Vagina (tissue), 2 donors: ENCODE data around the gene EHBP1. TPM values are rescaled to one million over a fixed set of nuclear protein-coding genes. Genes with fewer than 3 reads are reported as not detected.

Source experiments
- DNase-seq, 2 donors: peaks; one replicate each; pipeline ENCODE4 v3.0.0-alpha.2; 2017; ENCODE audit errors: extremely low spot score in 2 of 2
- H3K27ac ChIP-seq: fragments of 200-600 bp; sonication (generic); one replicate; pipeline ENCODE4 v1.5.1; 2019
- H3K27me3 ChIP-seq: fragments of 200-600 bp; sonication (generic); one replicate; pipeline ENCODE4 v1.5.1; 2019
- H3K36me3 ChIP-seq, 2 donors: fragments of 200-600 bp; sonication (generic); one replicate each; pipeline ENCODE4 v1.5.1; 2017 to 2019
- H3K4me1 ChIP-seq: fragments of 200-600 bp; sonication (generic); one replicate; pipeline ENCODE4 v1.5.1; 2019
- H3K4me3 ChIP-seq, 2 donors: fragments of 200-600 bp; sonication (generic); 1 replicate in 1 of 2; 2 replicates in 1 of 2; pipeline ENCODE4 v1.5.1; 2016 to 2019
- H3K9me3 ChIP-seq: fragments of 200-600 bp; sonication (generic); one replicate; pipeline ENCODE4 v1.5.1; 2019
- CTCF ChIP-seq, 3 experiments: fragments of 450-650 bp in 2 of 3; fragments of 200-600 bp in 1 of 3; sonication (generic) in 1 of 3; IDR thresholded peaks; one replicate each; pipeline ENCODE4 v1.5.1; 2017 to 2019; ENCODE audit warnings: antibody characterized with exemption in 3 of 3, mild to moderate bottlenecking in 2 of 3, moderate library complexity in 2 of 3
- POLR2A ChIP-seq, 2 donors: fragments of 450-650 bp; IDR thresholded peaks; one replicate each; pipeline ENCODE4 v1.6.1; 2017; ENCODE audit warnings: antibody characterized with exemption in 2 of 2, mild to moderate bottlenecking in 2 of 2, moderate library complexity in 2 of 2
- POLR2AphosphoS5 ChIP-seq, 2 donors: sonication (generic); formaldehyde crosslinking; IDR thresholded peaks; one replicate each; pipeline ENCODE4 v1.9.0; 2017; ENCODE audit warnings: antibody characterized with exemption in 2 of 2, mild to moderate bottlenecking in 2 of 2, low read depth in 1 of 2; ENCODE audit not compliant: insufficient read depth in 1 of 2
- intact Hi-C: fragments of 100-400 bp; cut with DNase I; formaldehyde crosslinking; loops from one replicate; pipeline ENCODE4 v1.15.1; 2023
- total RNA-seq: library from RNA; depleted of rRNA; stranded (reverse); fragments of >200 nt; gene quantifications from one replicate; pipeline ENCODE4 v1.2.3, GENCODE V29; 2016

Gene EHBP1
- total RNA-seq, 1 donor from 2014 or later, result 97.7 TPM

GRCh38 chr2:62727876-62728566 is 22.5 kb downstream of the EHBP1 start:
- Histone ChIP-seq H3K36me3 (no peaks in the 10 kb centered on the region), H3K4me3 (no peak overlapping the region), H3K27ac (no peak overlapping the region), H3K4me1 (peaks cover 22% of the 10 kb centered on the region), H3K27me3 (no peaks in the 10 kb centered on the region), H3K9me3 (peaks cover 5% of the 10 kb centered on the region)
- intact Hi-C loops, result no loop called here
- TF ChIP-seq POLR2AphosphoS5 (IDR thresholded peaks at IDR 0.05; ENCODE audit: insufficient read depth in 1 of 2, low read depth in 1 of 2) (no peak), POLR2A (IDR thresholded peaks at IDR 0.05) (no peak), CTCF (IDR thresholded peaks at IDR 0.05) (no peak)
- no peak for DNase-seq

GRCh38 chr2:62731275-62731674 is 25.8 kb downstream of the EHBP1 start:
- Histone ChIP-seq H3K4me3 (no peak overlapping the region), H3K9me3 (peaks cover 5% of the 10 kb centered on the region), H3K36me3 (no peaks in the 10 kb centered on the region), H3K27ac (no peak overlapping the region), H3K27me3 (no peaks in the 10 kb centered on the region), H3K4me1 (peaks cover 5% of the 10 kb centered on the region)
- TF ChIP-seq POLR2A (IDR thresholded peaks at IDR 0.05) (no peak), CTCF (IDR thresholded peaks at IDR 0.05) (no peak), POLR2AphosphoS5 (IDR thresholded peaks at IDR 0.05; ENCODE audit: insufficient read depth in 1 of 2, low read depth in 1 of 2) (no peak)
- DNase-seq, result no peak
- intact Hi-C loops, result no loop called here

GRCh38 chr2:62732262-62732777 is 26.8 kb downstream of the EHBP1 start:
- no peak overlapping the region for H3K27ac ChIP-seq
- no peaks in the 10 kb centered on the region for H3K36me3 ChIP-seq
- DNase-seq, result no peak
- peaks cover 5% of the 10 kb centered on the region for H3K9me3 ChIP-seq
- no peak overlapping the region for H3K4me3 ChIP-seq
- no peaks in the 10 kb centered on the region for H3K27me3 ChIP-seq
- peaks cover 5% of the 10 kb centered on the region for H3K4me1 ChIP-seq
- intact Hi-C loops, result no loop called here
- TF ChIP-seq POLR2A (IDR thresholded peaks at IDR 0.05), result no peak
- no peak for TF ChIP-seq POLR2AphosphoS5 (IDR thresholded peaks at IDR 0.05; ENCODE audit: insufficient read depth in 1 of 2, low read depth in 1 of 2)
- no peak for TF ChIP-seq CTCF (IDR thresholded peaks at IDR 0.05)

- DNase-seq, result no peak
- Histone ChIP-seq H3K4me1 (peaks cover 6% of the 10 kb centered on the region), H3K27me3 (no peaks in the 10 kb centered on the region), H3K36me3 (no peaks in the 10 kb centered on the region), H3K4me3 (no peak overlapping the region), H3K9me3 (peaks cover 5% of the 10 kb centered on the region), H3K27ac (no peak overlapping the region)
- TF ChIP-seq POLR2A (IDR thresholded peaks at IDR 0.05), result no peak
- TF ChIP-seq CTCF (IDR thresholded peaks at IDR 0.05), result no peak
- no peak for TF ChIP-seq POLR2AphosphoS5 (IDR thresholded peaks at IDR 0.05; ENCODE audit: insufficient read depth in 1 of 2, low read depth in 1 of 2)
- intact Hi-C loops, result no loop called here
These were observed 28.0 kb downstream of the EHBP1 start for GRCh38 chr2:62733546-62733945.

GRCh38 chr2:62736899-62737559 is 31.5 kb downstream of the EHBP1 start:
- no peaks in the 10 kb centered on the region for H3K36me3 ChIP-seq
- no peaks in the 10 kb centered on the region for H3K27me3 ChIP-seq
- DNase-seq, result no peak
- peaks cover 36% of the 10 kb centered on the region for H3K4me1 ChIP-seq
- H3K27ac ChIP-seq, result no peak overlapping the region
- no peak overlapping the region for H3K4me3 ChIP-seq
- no peaks in the 10 kb centered on the region for H3K9me3 ChIP-seq
- TF ChIP-seq POLR2A (IDR thresholded peaks at IDR 0.05), result no peak
- TF ChIP-seq CTCF (IDR thresholded peaks at IDR 0.05), result no peak
- TF ChIP-seq POLR2AphosphoS5 (IDR thresholded peaks at IDR 0.05; ENCODE audit: insufficient read depth in 1 of 2, low read depth in 1 of 2), result no peak
- intact Hi-C loops, result no loop called here
